OCI-LY1 (cell line): Measurements from ENCODE around the gene LRFN3.

ENCODE experiments used
- CTCF ChIP-seq: fragments of 200-600 bp; sonication (generic), shearing (Covaris generic); IDR thresholded peaks from 2 replicates; pipeline ENCODE4 v1.5.1; 2017; ENCODE audit warnings: mild to moderate bottlenecking, antibody characterized with exemption, low read length, moderate library complexity, mixed read lengths
- EZH2 ChIP-seq: fragments of 200-600 bp; sonication (generic), shearing (Covaris generic); IDR thresholded peaks from 2 replicates; pipeline ENCODE4 v1.8.0; 2017; ENCODE audit warnings: borderline replicate concordance, mixed run types, mild to moderate bottlenecking, antibody characterized with exemption, low read length, moderate library complexity, mixed read lengths

GRCh38 chr19:35978832-35979365 is 42.7 kb downstream of the LRFN3 start:
- TF ChIP-seq CTCF (no peak), EZH2 (no peak)
